ENCODE data around the gene PRPF18. TPM values are rescaled to one million over a fixed set of nuclear protein-coding genes. Genes with fewer than 3 reads are reported as not detected.

Gene PRPF18
- total RNA-seq, 1 donor from 2014 or later, result 44.5 TPM

GRCh38 chr10:13642293-13642692, 55.5 kb downstream of the PRPF18 start:
- no peak for DNase-seq

GRCh38 chr10:13643016-13643415, 56.3 kb downstream of the PRPF18 start:
- DNase-seq, result no peak

DNA sequence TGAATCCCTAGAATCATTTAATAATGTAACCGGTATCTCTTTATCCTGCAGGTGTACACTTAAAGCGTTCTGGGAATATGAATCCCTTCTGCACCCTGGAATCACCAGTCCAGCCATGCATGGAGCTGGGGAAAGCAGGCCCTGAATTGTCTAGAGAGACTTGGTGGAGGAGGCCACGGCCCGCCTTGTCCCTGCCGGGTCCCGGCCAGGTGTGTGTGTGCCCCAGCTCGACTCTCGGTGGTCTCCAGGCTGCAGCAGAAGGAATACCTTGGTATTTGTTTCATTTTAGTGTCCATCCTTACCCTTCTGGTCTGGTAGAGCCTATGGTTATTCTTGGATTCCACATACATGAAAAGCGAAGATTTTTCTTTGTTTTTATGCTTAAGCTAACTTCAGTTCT, 58.1 kb downstream of the PRPF18 start:
- DNase-seq, result no peak

- no peak for DNase-seq
Measured at GRCh38 chr10:13648425-13648824, 61.7 kb downstream of the PRPF18 start.

DNA sequence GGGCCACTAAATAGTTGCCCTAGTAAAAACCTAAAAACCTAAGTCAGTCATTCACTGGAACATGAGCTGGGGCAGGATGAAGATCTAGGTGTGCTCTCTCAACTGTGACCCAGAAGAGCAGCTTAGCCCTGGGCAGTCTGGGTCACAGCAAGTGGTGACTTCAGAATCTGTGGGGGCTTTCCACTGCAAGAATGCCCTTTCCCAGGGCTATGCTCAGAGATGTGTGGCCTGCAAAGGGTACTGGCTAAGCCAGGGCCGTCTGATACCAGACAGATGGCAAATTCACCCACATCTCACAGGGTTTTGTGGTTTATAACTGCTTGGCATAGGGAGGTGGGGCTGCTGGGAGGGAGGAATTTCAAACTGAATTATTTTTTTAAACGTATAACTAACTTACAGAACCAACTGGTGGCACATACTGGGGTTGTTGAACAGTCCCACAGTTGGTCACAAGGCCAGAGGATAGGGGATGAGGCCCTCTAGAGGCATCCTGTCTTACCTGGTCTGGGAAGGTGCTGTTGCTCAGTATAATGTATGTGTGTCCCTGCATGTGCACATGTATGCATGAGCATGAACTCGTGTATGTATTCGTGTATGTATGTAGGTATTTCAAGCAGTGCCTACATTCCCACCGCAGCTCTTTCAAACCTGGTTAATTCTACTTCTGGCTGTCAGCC, 63.2 kb downstream of the PRPF18 start:
- DNase-seq, result no peak

DNA sequence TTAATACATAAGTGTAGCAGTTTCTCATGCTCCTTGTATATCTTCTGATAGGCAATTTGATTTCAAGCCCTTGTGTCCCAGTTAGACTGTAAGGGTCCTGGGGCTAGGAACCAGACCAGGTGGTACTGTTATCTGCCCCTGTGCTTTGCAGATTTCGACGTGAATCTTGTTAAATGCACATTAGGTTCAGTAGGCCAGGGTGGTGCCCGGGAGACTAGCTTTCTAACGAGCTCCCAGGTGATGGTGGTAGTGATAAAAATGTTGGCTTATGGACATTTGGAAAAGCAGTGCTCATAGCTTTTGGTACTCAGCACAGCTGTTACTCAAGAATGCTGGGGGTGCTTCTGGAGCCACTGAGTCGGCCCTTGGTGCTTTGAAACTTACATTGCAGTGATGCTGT, 64.2 kb downstream of the PRPF18 start:
- no peak for DNase-seq

DNA sequence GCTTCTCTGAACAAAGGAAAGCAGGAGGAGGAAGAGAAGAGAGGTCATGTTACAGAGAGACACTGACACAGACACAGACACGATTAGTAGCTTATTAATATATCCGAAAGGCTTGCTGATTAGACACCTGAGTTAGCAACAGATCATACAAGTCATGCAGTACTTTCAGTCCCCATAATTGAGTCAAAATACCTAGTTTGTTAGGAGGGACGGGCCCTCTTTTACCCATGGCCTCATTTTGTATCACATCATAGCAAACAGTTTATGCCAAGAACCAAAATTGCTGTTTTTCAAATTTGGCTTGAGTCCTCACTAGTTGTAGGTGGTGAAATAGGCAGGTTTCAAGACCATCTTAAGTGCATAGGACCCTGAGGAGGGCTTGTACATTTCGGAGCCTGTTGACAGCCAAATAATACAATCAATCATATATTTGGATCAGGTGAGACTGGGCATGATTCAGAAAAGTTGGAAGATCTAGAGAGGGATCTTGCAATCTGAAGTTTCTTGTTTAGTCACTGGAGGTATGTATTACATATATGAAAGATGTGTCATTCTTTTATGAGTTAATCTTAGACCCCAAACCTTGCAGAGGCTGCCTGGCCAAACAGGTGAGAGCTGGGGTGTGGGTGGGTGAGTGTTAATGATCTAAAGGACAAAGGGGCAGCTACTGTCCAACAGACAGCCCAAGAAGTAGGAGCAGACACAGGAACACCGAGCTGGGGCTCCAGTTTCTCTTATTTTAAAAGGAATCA, 65.4 kb downstream of the PRPF18 start:
- DNase-seq, result no peak

GRCh38 chr10:13652860-13653259, 66.1 kb downstream of the PRPF18 start:
- DNase-seq, result no peak

DNA sequence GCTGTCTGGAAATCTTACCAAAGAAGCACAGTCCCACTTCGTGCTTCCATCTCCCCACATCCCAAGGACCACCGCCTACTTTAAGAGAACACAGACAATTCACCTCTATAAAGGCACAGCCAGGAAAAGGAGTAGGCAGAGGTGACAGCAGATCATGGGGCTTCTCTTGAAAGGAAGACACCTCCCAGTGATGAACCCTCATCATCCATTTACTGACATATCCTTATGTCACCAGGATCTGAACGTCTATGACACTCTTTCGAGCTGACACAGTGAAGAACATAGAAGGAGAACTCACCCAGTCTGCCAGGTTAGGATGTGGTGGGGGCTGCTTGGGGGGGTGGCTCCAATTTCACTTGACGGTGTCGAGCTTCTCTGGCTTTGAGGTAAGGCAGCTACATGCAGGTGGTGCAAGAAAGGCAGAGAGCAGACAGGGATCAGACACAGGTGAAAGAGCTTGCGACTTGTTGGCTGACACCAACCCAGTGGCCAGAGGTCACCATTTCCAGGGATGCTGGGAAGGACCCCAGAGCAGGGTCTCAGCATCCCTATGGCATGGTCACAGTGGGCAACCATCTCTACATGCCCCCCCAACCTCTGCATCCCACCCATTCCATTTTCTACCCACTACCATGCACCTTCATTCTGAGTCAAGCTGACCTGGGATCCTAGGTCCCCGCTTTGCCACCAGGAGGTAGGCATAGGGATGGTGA, 67.5 kb downstream of the PRPF18 start:
- DNase-seq, result no peak

- DNase-seq, result no peak
Measured at GRCh38 chr10:13654846-13655245, 68.1 kb downstream of the PRPF18 start.

GRCh38 chr10:13656337-13657100, 69.8 kb downstream of the PRPF18 start:
- no peak for DNase-seq

DNA sequence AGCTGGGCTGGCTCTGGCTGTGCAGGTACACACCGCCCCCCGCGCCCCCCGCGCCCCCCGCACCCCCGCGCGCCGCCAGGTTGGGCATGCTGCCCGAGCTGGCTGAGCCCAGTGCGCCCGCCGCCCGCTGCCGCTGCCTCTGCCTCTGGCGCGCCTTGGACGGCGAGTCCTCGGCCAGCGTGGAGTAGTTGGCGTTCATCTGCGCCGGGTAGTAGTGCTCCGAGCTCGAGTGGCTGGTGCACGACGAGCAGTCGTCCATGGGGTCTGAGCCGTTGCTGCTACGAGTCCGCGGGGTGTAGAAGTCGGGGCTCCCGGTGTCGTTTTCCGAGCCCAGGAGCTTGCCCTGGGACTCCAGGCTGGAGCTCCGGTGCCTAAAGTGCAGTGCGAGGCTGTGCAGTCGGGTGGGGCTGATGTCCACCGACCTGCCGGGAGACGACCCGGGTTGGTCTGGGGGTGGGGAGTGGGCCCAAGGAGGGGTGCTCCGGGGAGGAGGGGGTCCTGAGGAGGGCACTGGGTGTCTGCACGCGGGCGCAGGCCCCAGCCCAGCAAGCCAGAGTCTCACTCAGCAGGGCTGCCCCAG, 70.4 kb downstream of the PRPF18 start:
- DNase-seq, result no peak

GRCh38 chr10:13658264-13658663, 71.5 kb downstream of the PRPF18 start:
- DNase-seq, result no peak

GRCh38 chr10:13658871-13659685, 72.3 kb downstream of the PRPF18 start:
- no peak for DNase-seq

DNA sequence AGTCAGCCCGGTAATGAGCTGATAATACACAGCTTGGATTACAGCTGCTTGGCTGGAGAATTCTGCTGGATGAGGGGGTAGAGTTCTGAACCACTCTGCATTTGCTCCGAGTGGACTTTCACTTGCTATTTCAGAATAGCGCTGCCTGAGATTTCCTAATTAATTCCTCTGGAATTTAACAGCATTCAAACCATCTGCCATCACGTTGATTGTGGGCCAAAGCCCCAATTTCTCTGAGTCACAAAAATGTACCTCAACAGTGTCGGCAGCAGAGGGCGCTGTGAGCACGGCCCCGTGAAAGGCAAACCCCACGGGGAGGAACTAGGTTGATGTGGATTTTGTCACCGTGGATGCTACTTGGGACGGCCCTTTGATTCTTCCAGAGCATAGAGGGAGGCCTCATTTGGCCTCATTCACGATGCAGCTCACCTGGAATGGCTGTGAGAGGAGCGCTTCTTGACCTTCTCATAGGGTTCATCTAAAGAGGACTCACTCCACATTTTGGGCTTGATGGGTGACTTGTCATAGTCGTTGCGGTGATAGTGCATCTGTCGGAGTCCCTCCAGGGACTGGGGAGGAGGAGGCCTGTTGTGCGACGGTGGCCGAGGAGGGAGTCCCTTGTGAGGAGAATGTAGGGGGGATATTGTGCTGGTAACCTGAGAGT, 73.3 kb downstream of the PRPF18 start:
- DNase-seq, result peak; percentile 90

GRCh38 chr10:13660551-13660920, 73.8 kb downstream of the PRPF18 start:
- DNase-seq, result peak; percentile 47

DNA sequence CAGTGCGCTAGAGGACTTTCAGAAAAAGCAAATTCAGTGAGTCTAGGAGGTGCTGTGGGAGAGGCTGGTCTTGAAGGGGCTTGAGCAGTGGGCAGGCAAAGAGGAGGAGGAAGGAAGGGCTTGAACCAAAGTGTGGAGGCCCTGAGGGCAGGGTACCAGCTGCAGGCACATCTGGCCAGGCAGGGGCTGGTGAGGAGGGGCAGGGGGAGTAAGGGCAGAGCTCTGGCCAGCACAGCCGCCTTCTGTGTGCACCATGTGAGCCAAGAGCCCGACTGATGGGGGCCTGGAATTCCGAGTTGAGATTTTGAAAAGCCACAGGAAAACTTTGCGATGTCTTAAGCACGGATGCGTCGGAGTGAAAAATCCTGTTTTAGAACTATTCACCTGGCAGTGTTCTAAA, 74.5 kb downstream of the PRPF18 start:
- DNase-seq, result peak; percentile 81

DNA sequence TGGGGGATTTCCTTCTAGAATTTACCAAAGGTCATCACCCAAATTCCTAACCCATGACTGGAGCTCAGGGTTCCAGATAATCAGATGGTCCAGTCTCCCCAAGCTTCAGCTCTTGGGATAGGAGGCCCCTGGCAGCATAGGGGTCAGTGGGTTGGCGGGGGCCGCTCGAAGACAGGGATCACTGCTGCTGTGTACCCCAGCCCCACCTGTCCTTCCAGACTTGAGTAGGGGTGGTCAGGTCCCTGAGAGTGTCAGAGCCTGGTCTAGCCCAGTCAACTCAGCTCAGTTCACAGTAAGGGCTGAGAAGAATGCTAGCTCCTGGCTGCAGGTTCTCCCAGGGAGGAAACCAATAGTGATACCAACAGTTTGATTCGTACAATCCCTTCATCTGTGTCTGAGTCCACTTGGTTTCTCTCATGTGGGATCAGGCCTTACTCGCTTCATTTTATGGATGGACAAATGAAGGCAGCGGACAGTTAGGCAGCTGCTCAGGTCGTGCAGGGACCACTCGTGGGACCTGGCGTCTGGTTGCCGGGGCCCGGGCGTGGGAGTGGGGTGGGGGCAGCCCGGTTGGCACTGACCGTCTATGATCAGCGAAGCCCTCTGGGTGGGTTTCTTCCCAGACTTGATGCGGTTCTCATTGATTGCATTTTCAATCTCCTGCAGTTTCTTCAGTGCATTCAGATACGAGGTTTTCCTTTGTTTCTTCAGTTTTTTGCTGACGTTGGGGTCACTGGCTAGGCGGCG, 78.9 kb downstream of the PRPF18 start:
- DNase-seq, result no peak

DNA sequence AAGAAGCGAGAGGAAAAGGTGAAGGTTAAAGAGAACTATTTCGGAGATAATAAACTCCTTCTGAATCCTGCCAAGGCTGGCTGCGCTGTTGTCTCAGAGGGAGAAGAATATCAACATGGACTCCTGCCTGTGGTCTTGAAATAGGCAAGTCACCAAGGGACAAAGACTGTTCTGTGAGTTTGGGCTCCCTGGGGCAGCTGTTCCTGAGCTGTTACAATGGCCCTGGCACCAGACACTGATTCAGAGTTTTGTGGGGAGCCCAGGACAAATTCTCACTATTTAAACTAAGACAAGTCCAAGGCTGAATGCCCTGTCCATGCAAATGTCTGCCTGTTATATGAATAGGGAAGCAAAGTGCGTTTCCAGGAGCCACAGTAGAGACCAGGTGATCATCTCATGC, 81.4 kb downstream of the PRPF18 start:
- no peak for DNase-seq
